ENCODE measurements around the gene ISCU. TPM values are rescaled to one million over a fixed set of nuclear protein-coding genes. Genes with fewer than 3 reads are reported as not detected.

Gene ISCU
- total RNA-seq, 4 donors from 2014 or later = 189 to 297 (median 212) TPM

- no peak for TF ChIP-seq CTCF (IDR thresholded peaks at IDR 0.05; ENCODE audit: low read depth)
Measured at GRCh38 chr12:108605690-108606406, 43.5 kb downstream of the ISCU start.

GRCh38 chr12:108606492-108606891, 44.1 kb downstream of the ISCU start:
- TF ChIP-seq CTCF (IDR thresholded peaks at IDR 0.05; ENCODE audit: low read depth) = no peak

GRCh38 chr12:108607981-108608600, 45.7 kb downstream of the ISCU start:
- TF ChIP-seq CTCF (IDR thresholded peaks at IDR 0.05; ENCODE audit: low read depth) = no peak

GRCh38 chr12:108608616-108609015, 46.2 kb downstream of the ISCU start:
- TF ChIP-seq CTCF (IDR thresholded peaks at IDR 0.05; ENCODE audit: low read depth) = no peak

DNA sequence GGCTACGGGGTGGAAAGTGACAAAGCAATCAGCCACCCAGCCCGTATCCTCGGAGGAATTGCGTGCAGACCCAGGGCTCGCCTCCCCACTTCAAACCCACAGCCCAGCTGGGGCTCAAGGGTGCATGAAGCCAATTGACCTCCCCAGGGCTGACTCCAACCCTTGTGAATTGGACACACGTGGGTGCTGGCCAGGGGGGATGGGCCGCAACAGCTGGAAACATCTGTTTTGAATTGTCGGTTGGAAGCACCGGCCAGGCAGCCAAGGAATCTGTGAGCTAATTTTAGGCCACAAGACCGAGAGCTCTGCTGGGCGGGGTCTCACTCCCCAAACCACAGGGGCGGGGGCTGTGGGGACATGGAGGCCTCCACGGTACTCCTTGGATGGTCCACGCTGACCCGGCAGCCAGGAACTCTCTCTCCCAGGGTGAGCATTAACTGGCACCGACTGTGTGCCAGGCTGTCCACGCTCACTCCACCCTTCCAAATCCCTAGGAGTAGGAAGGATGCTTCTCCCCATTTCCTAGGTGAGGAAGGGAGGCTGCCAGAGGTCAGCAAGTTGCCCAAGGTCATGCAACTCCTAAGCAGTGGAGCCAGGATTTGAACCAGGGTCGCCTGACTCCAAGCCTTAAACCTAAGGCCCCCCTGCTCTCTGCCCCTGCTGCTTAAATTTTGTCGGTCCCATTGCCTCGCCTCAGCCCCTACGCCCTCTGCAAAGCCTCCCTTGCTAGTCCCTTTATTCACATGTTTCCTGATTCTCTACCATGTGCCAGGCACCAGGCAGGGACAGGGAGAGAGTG, 47.3 kb downstream of the ISCU start:
- no peak for TF ChIP-seq CTCF (IDR thresholded peaks at IDR 0.05; ENCODE audit: low read depth)

- TF ChIP-seq CTCF (IDR thresholded peaks at IDR 0.05; ENCODE audit: low read depth) = no peak
Measured at GRCh38 chr12:108610336-108610815, 48.0 kb downstream of the ISCU start.

All from subcutaneous adipose tissue (tissue), 4 donors.